ENCODE results near the gene ACADVL. TPM values are rescaled to one million over a fixed set of nuclear protein-coding genes. Genes with fewer than 3 reads are reported as not detected.

The ACADVL gene

GRCh38 chr17:7262192-7262934 is 42.6 kb downstream of the ACADVL start, which contains the start of gene CLDN7:
CLDN7 (minus strand) TSS chr17:7262478; CDS start chr17:7262043, 435 bp downstream.
- Histone ChIP-seq H2AK5ac (ENCODE audit: low read length) (peak within 1 kb of the TSS; percentile 92), H2BK120ac (ENCODE audit: low read depth, low read length) (no peak within 1 kb of the TSS), H3K4ac (ENCODE audit: low read depth, low read length) (peak within 1 kb of the TSS; percentile 87), H3K18ac (ENCODE audit: low read length) (peak within 1 kb of the TSS; percentile 54), H3K4me3 (ENCODE audit: low read length) (peak within 1 kb of the TSS; percentile 85), H3K4me2 (ENCODE audit: low read length) (peak within 1 kb of the TSS; percentile 80), H2BK5ac (ENCODE audit: low read length) (peak within 1 kb of the TSS; percentile 52), H3K9ac (ENCODE audit: low read length) (peak within 1 kb of the TSS; percentile 96), H4K8ac (ENCODE audit: low read depth, low read length) (no peak within 1 kb of the TSS), H3K27ac (ENCODE audit: low read depth, low read length) (peak within 1 kb of the TSS; percentile 24), H3K79me2 (ENCODE audit: control insufficient read depth, insufficient read depth, low read length) (peaks cover 25% of the 10 kb centered on the region), H3K36me3 (ENCODE audit: control insufficient read depth, insufficient read depth, low read length) (peaks cover 2% of the 10 kb centered on the region), H4K5ac (ENCODE audit: low read length) (no peak within 1 kb of the TSS), H3K79me1 (ENCODE audit: low read length) (peaks cover 9% of the 10 kb centered on the region), H3K4me1 (ENCODE audit: control insufficient read depth, low read depth, low read length) (peaks cover 5% of the 10 kb centered on the region), H3K27me3 (ENCODE audit: insufficient read depth, low read length, poor library complexity) (no peaks in the 10 kb centered on the region), H2BK15ac (replicated peaks; ENCODE audit: low read depth) (no peak within 1 kb of the TSS), H3K56ac (ENCODE audit: low read length) (peak within 1 kb of the TSS; percentile 99), H3K23ac (ENCODE audit: low read length) (peak within 1 kb of the TSS; percentile 66)
- no CpG with 5 or more reads among the region's 64 CpGs for WGBS (ENCODE audit: extremely low coverage, insufficient coverage, low lambda C conversion rate)
- DNase-seq, result peak; percentile 89

GRCh38 chr17:7262935-7263800 is 43.4 kb downstream of the ACADVL start:
- peak overlapping the region; percentile 52 for H2BK5ac ChIP-seq (ENCODE audit: low read length)
- no peak overlapping the region for H2BK120ac ChIP-seq (ENCODE audit: low read depth, low read length)
- H3K4me1 ChIP-seq (ENCODE audit: control insufficient read depth, low read depth, low read length), result peaks cover 5% of the 10 kb centered on the region
- H3K79me1 ChIP-seq (ENCODE audit: low read length), result peaks cover 9% of the 10 kb centered on the region
- H3K27me3 ChIP-seq (ENCODE audit: insufficient read depth, low read length, poor library complexity), result no peaks in the 10 kb centered on the region
- H3K36me3 ChIP-seq (ENCODE audit: control insufficient read depth, insufficient read depth, low read length), result peaks cover 2% of the 10 kb centered on the region
- H3K79me2 ChIP-seq (ENCODE audit: control insufficient read depth, insufficient read depth, low read length), result peaks cover 25% of the 10 kb centered on the region
- no peak overlapping the region for H3K4ac ChIP-seq (ENCODE audit: low read depth, low read length)
- H4K5ac ChIP-seq (ENCODE audit: low read length), result no peak overlapping the region
- peak overlapping the region; percentile 54 for H3K23ac ChIP-seq (ENCODE audit: low read length)
- peak overlapping the region; percentile 74 for H3K9ac ChIP-seq (ENCODE audit: low read length)
- no peak overlapping the region for H4K8ac ChIP-seq (ENCODE audit: low read depth, low read length)
- peak overlapping the region; percentile 80 for H3K4me2 ChIP-seq (ENCODE audit: low read length)
- no CpG with 5 or more reads among the region's 26 CpGs for WGBS (ENCODE audit: extremely low coverage, insufficient coverage, low lambda C conversion rate)
- peak overlapping the region; percentile 0 for H3K18ac ChIP-seq (ENCODE audit: low read length)
- peak; percentile 93 for DNase-seq
- H3K56ac ChIP-seq (ENCODE audit: low read length), result peak overlapping the region; percentile 88
- H3K4me3 ChIP-seq (ENCODE audit: low read length), result peak overlapping the region; percentile 33
- no peak overlapping the region for H2BK15ac ChIP-seq (replicated peaks; ENCODE audit: low read depth)
- no peak overlapping the region for H2AK5ac ChIP-seq (ENCODE audit: low read length)
- H3K27ac ChIP-seq (ENCODE audit: low read depth, low read length), result peak overlapping the region; percentile 24

GRCh38 chr17:7263801-7264078 is 44.0 kb downstream of the ACADVL start:
- Histone ChIP-seq H3K27me3 (ENCODE audit: insufficient read depth, low read length, poor library complexity) (no peaks in the 10 kb centered on the region), H2AK5ac (ENCODE audit: low read length) (no peak overlapping the region), H3K18ac (ENCODE audit: low read length) (no peak overlapping the region), H3K4me3 (ENCODE audit: low read length) (no peak overlapping the region), H3K9ac (ENCODE audit: low read length) (peak overlapping the region; percentile 74), H3K56ac (ENCODE audit: low read length) (peak overlapping the region; percentile 88), H3K36me3 (ENCODE audit: control insufficient read depth, insufficient read depth, low read length) (peaks cover 2% of the 10 kb centered on the region), H3K4ac (ENCODE audit: low read depth, low read length) (no peak overlapping the region), H3K79me2 (ENCODE audit: control insufficient read depth, insufficient read depth, low read length) (peaks cover 24% of the 10 kb centered on the region), H3K79me1 (ENCODE audit: low read length) (peaks cover 9% of the 10 kb centered on the region), H3K4me2 (ENCODE audit: low read length) (no peak overlapping the region), H3K27ac (ENCODE audit: low read depth, low read length) (no peak overlapping the region), H4K8ac (ENCODE audit: low read depth, low read length) (no peak overlapping the region), H3K4me1 (ENCODE audit: control insufficient read depth, low read depth, low read length) (peaks cover 5% of the 10 kb centered on the region), H2BK120ac (ENCODE audit: low read depth, low read length) (no peak overlapping the region), H4K5ac (ENCODE audit: low read length) (no peak overlapping the region), H3K23ac (ENCODE audit: low read length) (peak overlapping the region; percentile 11), H2BK5ac (ENCODE audit: low read length) (peak overlapping the region; percentile 52), H2BK15ac (replicated peaks; ENCODE audit: low read depth) (no peak overlapping the region)
- peak; percentile 25 for DNase-seq
- WGBS (ENCODE audit: extremely low coverage, insufficient coverage, low lambda C conversion rate), result no CpG with 5 or more reads among the region's 4 CpGs

- H2BK120ac ChIP-seq (ENCODE audit: low read depth, low read length), result no peak overlapping the region
- H3K4me2 ChIP-seq (ENCODE audit: low read length), result no peak overlapping the region
- no peak overlapping the region for H3K4me3 ChIP-seq (ENCODE audit: low read length)
- H3K4ac ChIP-seq (ENCODE audit: low read depth, low read length), result no peak overlapping the region
- no peak overlapping the region for H3K9ac ChIP-seq (ENCODE audit: low read length)
- no peak overlapping the region for H3K18ac ChIP-seq (ENCODE audit: low read length)
- no peak overlapping the region for H2BK15ac ChIP-seq (replicated peaks; ENCODE audit: low read depth)
- peaks cover 3% of the 10 kb centered on the region for H3K79me2 ChIP-seq (ENCODE audit: control insufficient read depth, insufficient read depth, low read length)
- WGBS (ENCODE audit: extremely low coverage, insufficient coverage, low lambda C conversion rate), result no CpG with 5 or more reads among the region's 1 CpG
- no peak overlapping the region for H3K23ac ChIP-seq (ENCODE audit: low read length)
- no peak overlapping the region for H3K27ac ChIP-seq (ENCODE audit: low read depth, low read length)
- no peak overlapping the region for H2AK5ac ChIP-seq (ENCODE audit: low read length)
- H4K8ac ChIP-seq (ENCODE audit: low read depth, low read length), result no peak overlapping the region
- peaks cover under 1% of the 10 kb centered on the region for H3K79me1 ChIP-seq (ENCODE audit: low read length)
- no peak for DNase-seq
- H2BK5ac ChIP-seq (ENCODE audit: low read length), result no peak overlapping the region
- no peak overlapping the region for H3K56ac ChIP-seq (ENCODE audit: low read length)
- no peak overlapping the region for H4K5ac ChIP-seq (ENCODE audit: low read length)
- no peaks in the 10 kb centered on the region for H3K4me1 ChIP-seq (ENCODE audit: control insufficient read depth, low read depth, low read length)
- H3K27me3 ChIP-seq (ENCODE audit: insufficient read depth, low read length, poor library complexity), result no peaks in the 10 kb centered on the region
- no peaks in the 10 kb centered on the region for H3K36me3 ChIP-seq (ENCODE audit: control insufficient read depth, insufficient read depth, low read length)
Observed at GRCh38 chr17:7266784-7267183, 47.0 kb downstream of the ACADVL start.

Small RNAs within 50 kb of the gene (small RNA-seq; reads per million reads assigned to genes)
- gene AC120057.4 (ENCODE audit: insufficient read depth), result not detected
- gene MIR324 (ENCODE audit: insufficient read depth), result 89.9 reads per million, percentile 96 among the genes with 10 or more reads in this experiment
- not detected for gene RF00019 (ENCODE audit: insufficient read depth)
